GM15510 (cell line): Measurements from ENCODE around the gene SORCS2.

Experiments
- POLR2A ChIP-seq: IDR thresholded peaks from 3 replicates; pipeline ENCODE4 v1.6.1; 2011; ENCODE audit warnings: borderline replicate concordance; ENCODE audit not compliant: insufficient read length; ENCODE audit errors: extremely low read depth

Gene SORCS2

DNA sequence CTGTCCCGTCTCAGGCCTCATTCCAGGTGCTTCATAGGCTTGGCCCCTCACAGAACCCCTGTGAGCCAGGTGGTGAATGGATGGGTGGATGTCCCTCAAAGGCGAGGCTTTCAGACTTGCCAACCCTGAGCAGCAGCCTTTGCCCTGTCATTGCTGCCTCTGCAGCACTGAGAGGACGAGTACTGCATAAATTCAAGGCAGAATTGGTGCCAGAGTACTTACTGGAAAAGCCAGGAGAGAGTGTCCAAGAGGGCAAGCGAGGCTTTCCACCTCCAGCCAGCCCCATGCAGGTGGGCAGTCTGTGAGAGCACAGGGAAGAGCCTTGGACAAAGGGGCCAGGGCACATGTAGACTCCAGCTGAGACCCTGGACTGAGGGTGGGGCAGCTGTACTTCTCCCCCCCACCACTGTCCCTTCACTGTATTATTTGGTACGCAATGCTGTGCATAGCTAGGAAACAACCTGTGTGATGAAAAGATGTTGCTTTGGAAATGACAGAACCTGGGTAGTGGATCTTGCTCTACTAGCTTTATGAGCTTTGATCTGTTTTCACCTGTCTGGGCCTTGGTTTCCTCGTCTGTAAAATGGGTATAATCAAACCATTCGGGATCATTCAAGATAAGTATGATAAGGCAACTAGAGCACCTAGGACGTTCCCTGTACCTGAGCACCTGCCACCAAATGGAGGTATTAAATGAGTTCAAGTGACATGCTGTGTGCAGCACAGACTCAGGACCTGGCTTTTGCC lies 467.3 kb downstream of the SORCS2 start:
- no peak for TF ChIP-seq POLR2A

- TF ChIP-seq POLR2A: no peak
Observed at GRCh38 chr4:7660176-7661039, 468.1 kb downstream of the SORCS2 start.

GRCh38 chr4:7661066-7661748 lies 468.9 kb downstream of the SORCS2 start:
- no peak for TF ChIP-seq POLR2A

GRCh38 chr4:7661846-7662506 lies 469.6 kb downstream of the SORCS2 start:
- TF ChIP-seq POLR2A: no peak

- TF ChIP-seq POLR2A: no peak
Observed at GRCh38 chr4:7662507-7662846, 470.1 kb downstream of the SORCS2 start.

DNA sequence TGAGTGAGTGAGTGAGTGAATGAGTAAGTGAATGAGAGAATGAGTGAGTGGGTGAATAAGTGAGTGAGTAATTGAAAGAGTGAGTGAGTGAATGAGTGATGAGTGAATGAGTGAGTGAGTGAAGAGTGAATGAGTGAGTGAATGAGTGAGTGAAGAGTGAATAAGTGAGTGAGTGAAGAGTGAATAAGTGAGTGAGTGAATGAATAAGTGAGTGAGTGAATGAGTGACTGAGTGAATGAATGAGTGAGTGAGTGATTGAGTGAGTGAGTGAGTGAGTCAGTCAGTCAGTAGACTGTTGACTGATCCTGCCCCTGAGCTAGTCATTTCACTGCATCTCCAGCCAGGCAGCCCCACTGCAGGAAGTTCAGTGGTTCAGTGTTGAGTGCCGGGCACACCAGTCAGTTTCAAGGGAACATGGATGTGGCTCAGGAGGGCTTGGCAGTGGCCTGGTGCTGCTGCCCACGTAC lies 470.8 kb downstream of the SORCS2 start:
- no peak for TF ChIP-seq POLR2A

DNA sequence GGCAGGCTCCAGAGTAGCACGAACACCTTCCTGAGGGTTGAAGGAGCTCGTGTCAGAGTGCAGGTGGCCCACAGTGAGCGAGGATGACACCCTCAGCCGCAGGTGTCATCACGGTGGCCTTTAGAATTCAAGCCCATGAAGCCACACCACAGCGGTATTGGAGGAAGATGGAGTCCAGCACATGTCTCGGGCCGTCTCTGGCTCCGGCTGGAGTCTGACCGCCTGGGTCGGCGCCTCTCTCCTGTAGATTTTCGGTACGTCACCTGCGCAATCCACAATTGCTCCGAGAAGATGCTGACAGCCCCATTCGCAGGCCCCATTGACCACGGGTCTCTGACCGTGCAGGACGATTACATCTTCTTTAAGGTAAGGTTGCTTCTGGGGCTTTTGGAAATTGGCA lies 471.8 kb downstream of the SORCS2 start:
- TF ChIP-seq POLR2A: no peak

DNA sequence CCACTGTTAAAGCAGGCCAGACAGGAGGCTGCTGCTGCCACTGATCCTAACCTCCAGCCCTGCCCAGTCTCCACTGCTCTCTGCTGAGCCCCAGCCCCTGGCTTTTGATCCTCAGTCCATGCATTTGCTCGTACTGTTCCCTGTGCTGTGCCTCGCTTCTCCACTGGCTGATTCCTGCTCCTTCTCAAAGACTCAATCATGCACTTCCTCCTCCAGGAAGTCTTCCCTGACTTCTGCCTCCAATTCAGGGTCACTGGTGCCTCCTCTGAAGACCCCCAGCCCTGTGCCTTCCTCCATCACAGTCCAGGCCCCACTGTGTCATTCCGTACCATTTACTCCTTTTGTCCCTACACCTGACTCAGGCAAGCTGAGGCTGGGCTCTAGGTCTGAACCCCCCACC lies 473.0 kb downstream of the SORCS2 start:
- TF ChIP-seq POLR2A: no peak

- TF ChIP-seq POLR2A: no peak
Observed at GRCh38 chr4:7666011-7666410, 473.7 kb downstream of the SORCS2 start.

DNA sequence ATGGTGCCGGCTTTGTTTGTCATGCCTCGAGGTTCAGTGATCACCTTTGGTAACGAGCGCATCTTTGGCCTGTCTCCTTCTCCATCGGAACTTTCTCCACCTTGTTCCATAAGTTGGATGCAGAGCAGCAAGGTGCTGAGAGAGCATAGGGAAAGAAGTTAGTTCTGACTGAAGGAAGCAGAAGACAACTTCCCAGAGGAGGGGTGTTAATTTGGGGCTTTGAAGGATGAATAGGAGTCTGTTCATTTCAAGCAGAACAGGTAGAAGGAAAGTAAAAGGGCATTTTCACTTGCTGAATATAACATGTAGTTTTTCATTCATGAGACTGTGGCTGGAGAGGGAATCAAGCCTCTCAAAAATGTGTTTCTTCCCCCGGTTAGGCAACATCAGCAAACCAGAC lies 474.4 kb downstream of the SORCS2 start:
- no peak for TF ChIP-seq POLR2A

- TF ChIP-seq POLR2A: no peak
Observed at GRCh38 chr4:7668271-7668670, 475.9 kb downstream of the SORCS2 start.

GRCh38 chr4:7668826-7669225 lies 476.5 kb downstream of the SORCS2 start:
- TF ChIP-seq POLR2A: no peak

- no peak for TF ChIP-seq POLR2A
Observed at GRCh38 chr4:7672601-7673000, 480.3 kb downstream of the SORCS2 start.

- TF ChIP-seq POLR2A: no peak
Observed at GRCh38 chr4:7673121-7673520, 480.8 kb downstream of the SORCS2 start.

DNA sequence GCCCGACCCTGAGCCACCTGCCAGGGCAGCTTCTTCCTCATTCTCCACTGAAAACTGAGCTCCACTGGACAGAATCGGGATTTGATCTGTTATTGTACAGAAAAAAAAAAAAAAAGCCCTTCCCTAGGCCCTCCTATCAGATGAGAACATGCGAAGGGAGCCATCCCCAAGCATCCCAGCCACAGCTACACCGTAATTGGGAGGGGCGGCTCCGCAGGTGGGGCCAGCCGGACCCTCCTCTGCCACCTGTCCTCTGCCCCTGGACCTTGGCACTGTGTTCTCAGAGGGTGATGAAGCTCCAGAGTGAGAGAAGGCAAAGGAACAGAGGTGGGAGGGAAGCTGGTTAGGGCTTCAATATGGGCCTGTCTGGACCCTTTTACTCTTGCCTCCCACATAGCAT lies 482.4 kb downstream of the SORCS2 start:
- TF ChIP-seq POLR2A: no peak
